ENCODE data around the gene C1orf116. TPM values are rescaled to one million over a fixed set of nuclear protein-coding genes. Genes with fewer than 3 reads are reported as not detected.

The C1orf116 gene
- total RNA-seq, 1 donor: not detected

GRCh38 chr1:206969090-206969489 lies 63.5 kb downstream of the C1orf116 start:
- H3K4me2 ChIP-seq (ENCODE audit: insufficient read depth, low read length): no peak overlapping the region
- no peaks in the 10 kb centered on the region for H3K36me3 ChIP-seq (ENCODE audit: insufficient read depth, low read length)
- no peaks in the 10 kb centered on the region for H3K79me2 ChIP-seq (ENCODE audit: insufficient read depth, low read length)
- no peaks in the 10 kb centered on the region for H3K4me1 ChIP-seq (ENCODE audit: insufficient read depth, low read length)
- H3K9me3 ChIP-seq (ENCODE audit: low read depth, low read length): no peaks in the 10 kb centered on the region
- no peak overlapping the region for H2AFZ ChIP-seq (ENCODE audit: low read length)
- no peak overlapping the region for H3K27ac ChIP-seq (ENCODE audit: low read depth, low read length)
- DNase-seq (ENCODE audit: insufficient read length, low spot score, missing footprints): no peak
- peaks cover 28% of the 10 kb centered on the region for H3K27me3 ChIP-seq (ENCODE audit: insufficient read depth, low read length)
- H3K4me3 ChIP-seq (ENCODE audit: insufficient read depth, low read length): no peak overlapping the region
- no peak for TF ChIP-seq CTCF (IDR thresholded peaks at IDR 0.05; ENCODE audit: extremely low read depth, low read depth, low read length)
- H4K20me1 ChIP-seq (ENCODE audit: insufficient read depth, low read length): no peaks in the 10 kb centered on the region

Other genes starting within 250 kb of the C1orf116 start
- not detected in 2 replicates for gene IL20, start 167.1 kb downstream of the C1orf116 start, total RNA-seq
- gene IL24, start 135.3 kb downstream of the C1orf116 start, total RNA-seq: not detected in 2 replicates
- 0.29 TPM in 1 of 2 replicates, not detected in the other for gene FCMR, start 110.8 kb downstream of the C1orf116 start, total RNA-seq
- gene PIGR, start 86.3 kb downstream of the C1orf116 start, total RNA-seq: not detected in 2 replicates
- gene FCAMR, start 62.3 kb downstream of the C1orf116 start, total RNA-seq: not detected in 2 replicates
- gene YOD1, start 18.5 kb upstream of the C1orf116 start, total RNA-seq: 8.0 and 8.3 TPM in 2 replicates
- 14.5 and 17.7 TPM in 2 replicates for gene PFKFB2, start 20.5 kb upstream of the C1orf116 start, total RNA-seq
- not detected in 2 replicates for gene C4BPB, start 56.1 kb upstream of the C1orf116 start, total RNA-seq
- not detected in 2 replicates for gene C4BPA, start 71.5 kb upstream of the C1orf116 start, total RNA-seq